GM21737 (cell line): ENCODE measurements around the gene AP2M1.

Experiments
- ATAC-seq: cut with Tn5 transposase; IDR thresholded peaks from one replicate; pipeline ENCODE4 v1.9.1; 2021; ENCODE audit warnings: mild to moderate bottlenecking, moderate library complexity; ENCODE audit not compliant: unreplicated experiment

The AP2M1 gene

DNA sequence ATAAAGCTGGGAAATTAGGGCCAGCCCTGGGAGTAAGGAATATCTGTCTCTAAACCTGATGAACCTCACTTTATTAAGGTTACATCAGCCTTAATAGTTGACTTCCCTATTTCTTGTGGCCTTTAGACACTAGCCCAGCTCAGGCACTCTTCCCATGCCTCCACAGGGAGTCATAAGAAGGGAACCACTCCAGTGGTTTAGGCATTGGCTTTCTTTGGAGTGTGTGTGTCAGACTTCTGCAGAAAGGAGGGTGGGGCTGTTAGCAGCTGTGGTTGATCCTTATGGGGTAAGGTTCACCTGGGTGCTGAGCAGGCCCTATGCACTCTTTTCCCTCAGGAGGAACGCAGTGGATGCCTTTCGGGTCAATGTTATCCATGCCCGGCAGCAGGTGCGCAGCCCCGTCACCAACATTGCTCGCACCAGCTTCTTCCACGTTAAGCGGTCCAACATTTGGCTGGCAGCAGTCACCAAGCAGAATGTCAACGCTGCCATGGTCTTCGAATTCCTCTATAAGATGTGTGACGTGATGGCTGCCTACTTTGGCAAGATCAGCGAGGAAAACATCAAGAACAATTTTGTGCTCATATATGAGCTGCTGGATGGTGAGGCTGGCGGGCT is 4.0 kb downstream of the AP2M1 start:
- no peak for ATAC-seq

- no peak for ATAC-seq
Measured at GRCh38 chr3:184180165-184180564, 5.5 kb downstream of the AP2M1 start.

DNA sequence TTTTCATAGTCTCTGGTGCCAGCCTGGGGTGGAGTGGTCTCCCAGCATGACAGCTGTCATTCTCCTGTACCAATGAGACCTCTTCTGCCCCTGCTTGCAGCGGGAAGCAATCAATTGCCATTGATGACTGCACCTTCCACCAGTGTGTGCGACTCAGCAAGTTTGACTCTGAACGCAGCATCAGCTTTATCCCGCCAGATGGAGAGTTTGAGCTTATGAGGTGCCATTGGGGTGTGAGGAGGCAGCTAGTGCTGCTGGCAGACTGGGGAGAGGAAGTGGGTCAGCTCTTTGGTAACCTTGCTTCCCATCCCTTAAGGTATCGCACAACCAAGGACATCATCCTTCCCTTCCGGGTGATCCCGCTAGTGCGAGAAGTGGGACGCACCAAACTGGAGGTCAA is 6.9 kb downstream of the AP2M1 start:
- ATAC-seq = no peak

DNA sequence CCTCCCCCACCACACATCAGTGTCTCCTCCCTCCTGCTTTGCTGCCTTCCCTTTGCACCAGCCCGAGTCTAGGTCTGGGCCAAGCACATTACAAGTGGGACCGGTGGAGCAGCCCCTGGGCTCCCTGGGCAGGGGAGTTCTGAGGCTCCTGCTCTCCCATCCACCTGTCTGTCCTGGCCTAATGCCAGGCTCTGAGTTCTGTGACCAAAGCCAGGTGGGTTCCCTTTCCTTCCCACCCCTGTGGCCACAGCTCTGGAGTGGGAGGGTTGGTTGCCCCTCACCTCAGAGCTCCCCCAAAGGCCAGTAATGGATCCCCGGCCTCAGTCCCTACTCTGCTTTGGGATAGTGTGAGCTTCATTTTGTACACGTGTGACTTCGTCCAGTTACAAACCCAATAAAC is 9.0 kb downstream of the AP2M1 start:
- ATAC-seq = no peak

GRCh38 chr3:184184546-184185230 is 10.0 kb downstream of the AP2M1 start:
- ATAC-seq = no peak

GRCh38 chr3:184185461-184186183 is 11.0 kb downstream of the AP2M1 start:
- peak; percentile 88 for ATAC-seq

GRCh38 chr3:184186184-184186901 is 11.7 kb downstream of the AP2M1 start, which contains the start of gene ABCF3:
TSS of gene ABCF3 (plus strand) at chr3:184186199. CDS start at chr3:184186208, 9 bp downstream.
- peak; percentile 22 for ATAC-seq

GRCh38 chr3:184186902-184187207 is 12.2 kb downstream of the AP2M1 start:
- ATAC-seq = no peak

DNA sequence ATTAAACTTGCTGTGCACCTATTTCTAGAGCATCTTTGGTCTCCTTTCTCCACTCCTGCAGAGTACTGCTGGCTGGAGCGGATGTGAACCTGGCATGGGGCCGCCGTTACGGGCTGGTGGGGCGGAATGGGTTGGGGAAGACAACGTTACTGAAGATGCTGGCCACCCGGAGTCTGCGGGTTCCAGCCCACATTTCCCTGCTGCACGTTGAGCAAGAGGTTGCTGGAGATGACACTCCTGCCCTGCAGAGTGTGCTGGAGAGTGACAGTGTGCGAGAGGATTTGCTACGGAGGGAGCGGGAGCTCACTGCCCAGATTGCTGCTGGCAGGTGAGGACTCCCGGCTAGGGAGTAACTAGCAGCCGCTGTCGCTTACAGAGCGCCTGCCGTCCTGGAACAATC is 13.4 kb downstream of the AP2M1 start:
- no peak for ATAC-seq

DNA sequence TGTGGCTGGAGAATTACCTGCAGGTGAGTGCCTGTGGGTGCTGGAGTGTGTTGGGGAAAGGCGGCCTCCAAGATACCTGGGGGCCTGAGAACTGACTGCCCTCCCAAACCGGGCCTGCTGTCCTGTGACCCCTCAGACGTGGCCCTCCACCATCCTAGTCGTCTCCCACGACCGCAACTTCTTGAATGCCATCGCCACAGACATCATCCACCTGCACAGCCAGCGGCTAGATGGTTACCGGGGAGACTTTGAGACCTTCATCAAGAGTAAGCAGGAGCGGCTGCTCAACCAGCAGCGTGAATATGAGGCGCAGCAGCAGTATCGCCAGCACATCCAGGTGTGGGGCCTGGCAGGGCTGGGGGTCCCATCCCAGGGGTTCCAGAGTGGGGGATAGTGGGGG is 14.8 kb downstream of the AP2M1 start:
- no peak for ATAC-seq

DNA sequence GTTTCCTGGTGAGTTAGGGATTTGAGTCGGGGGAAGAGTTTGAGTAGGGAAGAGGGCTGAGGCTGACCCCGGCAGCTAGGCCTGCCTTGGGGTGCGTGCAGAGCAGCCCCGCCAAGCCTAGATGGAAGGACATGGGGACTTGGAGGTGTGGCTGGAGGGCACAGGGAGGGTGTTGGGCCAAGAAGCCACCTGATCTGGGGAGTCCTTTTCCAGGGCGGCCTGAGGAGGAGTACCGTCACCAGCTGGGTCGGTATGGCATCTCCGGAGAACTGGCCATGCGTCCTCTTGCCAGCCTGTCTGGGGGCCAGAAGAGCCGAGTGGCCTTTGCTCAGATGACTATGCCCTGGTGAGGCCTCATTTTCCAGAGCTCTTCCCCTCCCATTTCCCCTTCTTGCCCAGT is 18.2 kb downstream of the AP2M1 start:
- no peak for ATAC-seq

- no peak for ATAC-seq
Measured at GRCh38 chr3:184193991-184194539, 19.4 kb downstream of the AP2M1 start.

- no peak for ATAC-seq
Measured at GRCh38 chr3:184196536-184196935, 21.9 kb downstream of the AP2M1 start.

GRCh38 chr3:184198509-184198908 is 23.9 kb downstream of the AP2M1 start:
- ATAC-seq = no peak

- no peak for ATAC-seq
Measured at GRCh38 chr3:184200825-184201224, 26.2 kb downstream of the AP2M1 start.

DNA sequence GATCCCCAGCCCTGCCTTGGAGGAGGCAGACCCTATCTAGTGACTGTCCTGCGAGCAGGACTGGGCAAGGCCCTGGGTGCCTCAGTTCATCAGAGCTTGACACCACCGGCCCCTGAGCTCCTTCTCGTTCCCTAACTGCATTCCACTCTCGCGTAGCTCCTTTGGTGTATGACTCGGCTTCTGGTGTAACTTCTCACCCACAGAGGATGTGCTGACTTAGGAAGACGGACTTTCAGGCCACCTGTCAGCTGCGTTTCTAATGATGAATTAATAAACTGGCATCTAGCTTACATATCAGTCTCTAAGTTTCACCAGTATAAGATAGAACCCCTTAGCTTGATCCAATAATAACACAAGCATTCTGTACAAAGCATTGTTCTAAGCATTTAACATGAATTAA is 28.9 kb downstream of the AP2M1 start:
- ATAC-seq = no peak

- ATAC-seq = no peak
Measured at GRCh38 chr3:184209146-184209923, 34.7 kb downstream of the AP2M1 start.

GRCh38 chr3:184211297-184211696 is 36.6 kb downstream of the AP2M1 start:
- ATAC-seq = no peak

DNA sequence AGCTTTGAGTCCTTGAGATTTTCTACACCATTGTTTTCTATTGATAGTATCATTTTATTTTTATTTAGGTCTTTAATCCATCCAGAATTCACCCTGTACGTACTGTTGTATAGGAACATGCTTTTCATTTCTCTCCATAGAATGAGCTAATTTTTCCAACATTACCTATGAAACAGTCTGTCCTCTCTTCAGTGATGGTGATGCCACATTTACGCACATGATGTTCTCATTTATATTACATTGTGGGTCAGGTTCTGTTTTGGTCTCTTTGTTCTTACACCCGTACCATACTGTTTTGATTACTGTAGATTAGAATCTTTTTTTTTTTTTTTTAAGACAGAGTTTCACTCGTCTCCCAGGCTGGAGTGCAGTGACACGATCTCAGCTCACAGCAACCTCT is 37.1 kb downstream of the AP2M1 start:
- no peak for ATAC-seq

DNA sequence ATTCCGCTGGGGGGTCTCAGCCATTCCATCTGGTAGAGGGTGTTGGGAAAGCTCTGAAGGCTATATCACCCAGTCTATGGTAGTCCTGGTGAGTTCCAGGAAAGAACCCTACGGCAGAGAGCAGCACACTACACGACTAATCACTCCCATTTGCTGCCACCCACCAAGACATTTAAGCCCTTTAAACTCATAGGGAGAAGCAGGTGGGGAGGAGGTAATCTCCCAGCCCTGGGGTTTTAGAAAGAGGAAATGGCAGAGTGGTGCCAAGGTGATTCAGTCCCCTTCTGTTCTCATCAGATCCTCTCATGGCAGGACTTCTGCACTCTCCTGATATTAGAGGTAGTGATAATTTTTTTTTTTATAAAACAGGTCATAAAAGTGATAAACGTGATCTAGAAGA is 44.2 kb downstream of the AP2M1 start:
- no peak for ATAC-seq

DNA sequence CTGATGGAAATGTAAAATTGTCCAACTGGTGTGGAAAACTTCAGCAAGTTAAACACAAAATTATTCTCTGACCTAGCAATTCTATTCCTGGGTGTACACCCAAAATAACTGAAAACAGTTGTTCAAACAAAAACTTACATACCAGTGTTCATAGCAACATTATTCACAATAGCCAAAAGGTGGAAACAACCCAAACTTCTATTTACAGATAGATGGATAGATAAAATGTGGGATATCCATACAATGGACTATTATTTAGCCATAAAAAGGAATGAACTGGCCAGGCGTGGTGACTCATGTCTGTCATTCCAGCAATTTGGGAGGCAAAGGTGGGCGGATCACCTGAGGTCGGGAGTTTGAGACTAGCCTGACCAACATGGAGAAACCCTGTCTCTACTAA is 47.9 kb downstream of the AP2M1 start:
- no peak for ATAC-seq
